Activated T-cell treated with anti-CD3 and anti-CD28 coated beads, Interleukin-2, amount 50 U/mL, for 48 hours (primary cell): ENCODE data around the gene NUP214.
A peak's percentile ranks its signal among the peaks of the same experiment; 100 is the strongest.
"Not testable (repeated sequence)": the region's sequence is repeated elsewhere in the genome, so short reads cannot be mapped to it uniquely, and the experiment has no call there.

Experiments used
- DNase-seq, 2 experiments: peaks; one replicate each; pipeline ENCODE4 v3.0.0-alpha.2; 2020

The NUP214 gene

DNA sequence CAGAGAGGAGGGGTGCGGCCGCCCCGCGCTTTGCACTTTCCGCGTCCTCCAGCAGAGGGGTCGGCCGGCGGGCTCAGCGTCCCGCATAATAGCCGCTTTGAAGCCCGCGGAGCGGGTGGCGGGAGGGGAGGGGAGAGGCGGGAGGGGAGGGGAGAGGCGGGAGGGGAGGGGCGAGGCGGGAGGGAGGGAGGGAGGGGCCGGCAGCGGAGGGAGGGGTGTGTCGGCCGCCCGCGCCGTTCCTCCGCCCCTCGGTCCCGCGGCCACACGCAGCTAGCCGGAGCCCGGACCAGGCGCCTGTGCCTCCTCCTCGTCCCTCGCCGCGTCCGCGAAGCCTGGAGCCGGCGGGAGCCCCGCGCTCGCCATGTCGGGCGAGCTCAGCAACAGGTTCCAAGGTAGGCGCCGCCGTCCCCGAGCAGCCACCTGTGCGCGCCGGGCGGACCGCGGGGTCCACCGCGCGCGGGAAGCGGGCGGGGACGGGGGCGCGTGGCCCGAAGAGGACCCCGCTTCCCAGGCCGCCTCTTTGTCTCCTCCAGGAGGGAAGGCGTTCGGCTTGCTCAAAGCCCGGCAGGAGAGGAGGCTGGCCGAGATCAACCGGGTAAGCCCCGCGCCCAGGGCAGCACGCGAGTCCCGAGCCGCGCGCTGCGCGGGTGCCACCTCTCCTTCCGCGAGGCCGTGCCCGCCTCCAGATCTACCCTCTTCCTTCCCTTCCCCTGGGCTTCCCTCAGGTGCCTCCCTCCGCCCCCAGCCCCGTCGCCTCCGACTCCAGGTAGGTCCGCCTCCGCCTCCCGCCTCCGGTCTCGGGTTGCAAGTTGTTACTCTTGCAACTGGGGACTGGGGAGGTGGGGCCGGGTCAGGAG lies 28.9 kb upstream of the NUP214 start, which contains the start of gene AIF1L:
Gene AIF1L (plus strand): TSS at position 263 of the 857 bp plus-strand sequence. CDS start 99 bp downstream, at position 362.
- DNase-seq, result peak; percentile 42 to 48

DNA sequence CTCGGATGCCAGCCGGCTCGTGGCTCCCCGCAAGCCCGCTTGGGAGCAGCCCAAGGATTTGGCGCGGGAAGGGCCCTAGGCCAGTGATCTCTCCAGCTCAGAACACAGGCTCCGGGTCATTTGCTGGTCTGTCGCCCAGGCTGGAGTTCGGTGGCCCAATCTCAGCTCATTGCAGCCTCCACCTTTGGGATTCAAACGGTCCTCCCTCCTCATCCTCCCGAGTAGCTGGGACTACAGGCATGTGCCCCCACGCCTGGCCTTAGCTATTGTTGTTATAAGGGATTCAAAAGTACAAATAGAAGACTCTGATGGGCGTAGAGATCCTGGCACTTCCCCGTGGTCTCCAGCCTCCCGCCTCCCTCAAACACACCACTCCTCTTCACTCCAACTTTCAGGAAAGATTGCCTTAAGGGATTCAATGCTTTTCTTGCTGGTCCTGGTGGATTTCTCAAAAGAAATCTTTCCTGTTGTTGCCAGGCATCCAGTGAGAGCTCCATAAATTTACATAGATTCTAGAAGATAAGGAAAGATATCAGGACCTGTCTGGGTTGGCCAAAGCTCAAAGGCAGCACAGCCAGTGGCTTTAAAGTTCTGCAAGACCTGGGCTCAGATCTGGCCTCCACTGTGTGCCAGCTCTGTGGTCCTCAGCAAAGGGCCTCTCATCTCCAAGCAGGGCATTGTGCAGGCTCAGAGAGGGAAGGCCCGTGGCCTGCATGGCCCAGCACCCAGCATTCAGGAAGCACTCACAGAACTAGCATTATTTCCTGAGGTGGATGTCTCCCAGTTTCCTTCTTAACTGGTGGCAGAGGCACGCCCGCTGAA lies 28.0 kb upstream of the NUP214 start:
- DNase-seq, result no peak

DNA sequence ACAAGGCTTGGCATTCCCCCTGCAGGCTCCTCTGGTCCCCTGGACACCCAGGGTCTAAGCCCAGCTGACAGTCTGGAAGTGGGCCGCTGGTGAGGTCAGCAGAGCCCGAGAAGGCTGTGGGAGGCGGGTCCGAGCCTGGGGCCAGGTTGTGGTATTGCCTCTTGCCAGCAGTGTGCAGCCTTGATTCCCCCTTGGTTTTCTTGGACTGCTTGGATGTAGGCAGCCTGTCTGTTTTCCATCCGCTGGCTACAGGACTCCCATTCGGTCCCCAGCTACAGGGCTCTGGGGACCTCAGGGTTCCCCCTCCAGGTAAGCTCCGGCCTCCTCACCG lies 27.5 kb upstream of the NUP214 start:
- no peak for DNase-seq

DNA sequence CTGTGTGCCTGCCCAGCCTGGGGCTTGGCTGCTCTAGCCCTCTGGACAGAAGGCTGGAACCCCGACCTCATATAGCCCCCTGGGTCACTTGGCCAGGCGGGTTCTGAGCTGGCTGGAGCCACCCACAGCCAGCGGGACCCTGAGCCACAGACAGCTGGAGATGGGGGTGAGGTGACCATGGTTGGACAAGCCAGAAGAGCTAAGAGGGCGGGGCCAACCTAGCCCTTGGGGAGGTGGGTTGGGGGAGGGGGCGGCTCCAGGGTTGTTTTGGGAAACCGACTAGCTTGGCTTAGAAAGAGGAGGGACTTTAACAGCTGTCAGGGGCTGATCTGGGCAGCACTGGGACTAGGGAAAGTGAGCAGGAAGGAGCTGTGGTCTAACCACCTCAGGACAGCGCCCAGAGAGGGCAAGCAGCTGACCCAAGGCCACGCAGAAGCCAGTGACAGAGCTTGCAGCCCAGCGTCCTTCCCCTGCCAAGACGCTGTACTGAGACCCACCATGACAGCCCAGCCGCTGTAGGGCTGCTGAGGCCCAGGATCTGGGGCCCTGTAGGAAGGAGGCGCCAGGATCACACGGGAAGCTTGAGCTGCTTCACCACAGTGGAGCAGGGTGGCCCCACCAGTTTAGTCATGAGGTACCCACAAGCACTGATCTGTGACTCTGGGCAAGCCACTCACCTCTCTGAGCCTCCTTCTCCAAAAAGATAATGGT lies 26.8 kb upstream of the NUP214 start:
- DNase-seq, result no peak

DNA sequence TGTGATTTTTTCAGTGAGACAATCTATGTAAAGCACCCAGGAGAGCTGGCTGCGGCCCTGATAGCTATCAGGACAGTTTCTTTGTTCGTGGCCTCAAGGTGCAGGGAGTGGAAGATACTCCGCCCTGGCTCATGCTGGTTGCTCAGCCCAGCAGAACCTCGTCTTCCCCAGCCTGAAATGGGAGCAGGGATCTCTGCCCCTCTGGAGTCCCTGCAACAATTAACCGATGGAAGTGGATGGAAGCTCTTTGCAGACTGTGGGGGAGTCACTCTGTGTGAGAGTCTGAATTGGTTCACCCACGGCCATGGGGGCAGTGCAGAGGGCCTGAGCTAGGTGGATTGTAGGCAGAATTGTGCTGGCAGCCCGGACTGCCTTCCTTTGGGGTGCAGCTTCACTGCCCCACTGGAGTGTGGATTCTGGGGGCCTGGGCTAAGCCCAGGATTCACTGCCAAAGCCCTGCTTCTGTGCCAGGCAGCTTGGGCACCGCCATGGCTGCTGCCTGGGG lies 26.2 kb upstream of the NUP214 start:
- DNase-seq, result no peak

DNA sequence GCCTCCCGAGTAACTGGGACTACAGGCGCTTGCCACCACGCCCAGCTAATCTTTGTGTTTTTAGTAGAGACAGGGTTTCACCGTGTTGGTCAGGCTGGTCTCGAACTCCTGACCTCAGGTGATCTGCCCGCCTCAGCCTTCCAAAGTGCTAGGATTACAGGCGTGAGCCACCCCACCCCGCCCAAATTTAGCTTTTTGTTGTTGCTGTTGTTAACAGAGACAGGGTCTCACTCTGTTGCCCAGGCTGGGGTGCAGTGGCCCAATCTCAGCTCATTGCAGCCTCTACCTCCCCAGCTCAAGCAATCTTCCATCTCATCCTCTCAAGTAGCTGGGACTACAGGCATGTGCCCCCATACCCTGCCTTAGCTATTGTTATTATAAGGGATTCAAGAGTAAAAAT lies 25.5 kb upstream of the NUP214 start:
- DNase-seq, result not testable (repeated sequence)

DNA sequence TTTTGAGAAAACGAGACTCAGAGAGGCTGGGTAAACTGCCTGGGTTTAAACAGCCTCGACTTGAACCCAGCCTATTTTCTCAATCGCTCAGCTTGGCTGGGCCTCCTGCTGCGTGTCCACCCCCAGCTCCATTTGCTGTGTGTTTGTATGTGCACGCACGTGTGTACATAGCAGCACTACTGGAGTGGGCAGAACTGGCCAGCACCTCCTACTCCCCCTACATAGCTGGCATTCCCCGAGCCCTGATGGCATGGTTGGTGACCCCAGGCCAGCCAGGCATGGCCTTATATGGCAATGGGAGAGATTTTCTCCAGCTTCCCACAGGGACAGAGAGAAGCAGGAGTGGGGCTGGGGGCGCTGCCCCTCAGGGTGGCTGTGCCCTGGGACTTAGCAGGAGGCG lies 24.9 kb upstream of the NUP214 start:
- DNase-seq, result no peak

DNA sequence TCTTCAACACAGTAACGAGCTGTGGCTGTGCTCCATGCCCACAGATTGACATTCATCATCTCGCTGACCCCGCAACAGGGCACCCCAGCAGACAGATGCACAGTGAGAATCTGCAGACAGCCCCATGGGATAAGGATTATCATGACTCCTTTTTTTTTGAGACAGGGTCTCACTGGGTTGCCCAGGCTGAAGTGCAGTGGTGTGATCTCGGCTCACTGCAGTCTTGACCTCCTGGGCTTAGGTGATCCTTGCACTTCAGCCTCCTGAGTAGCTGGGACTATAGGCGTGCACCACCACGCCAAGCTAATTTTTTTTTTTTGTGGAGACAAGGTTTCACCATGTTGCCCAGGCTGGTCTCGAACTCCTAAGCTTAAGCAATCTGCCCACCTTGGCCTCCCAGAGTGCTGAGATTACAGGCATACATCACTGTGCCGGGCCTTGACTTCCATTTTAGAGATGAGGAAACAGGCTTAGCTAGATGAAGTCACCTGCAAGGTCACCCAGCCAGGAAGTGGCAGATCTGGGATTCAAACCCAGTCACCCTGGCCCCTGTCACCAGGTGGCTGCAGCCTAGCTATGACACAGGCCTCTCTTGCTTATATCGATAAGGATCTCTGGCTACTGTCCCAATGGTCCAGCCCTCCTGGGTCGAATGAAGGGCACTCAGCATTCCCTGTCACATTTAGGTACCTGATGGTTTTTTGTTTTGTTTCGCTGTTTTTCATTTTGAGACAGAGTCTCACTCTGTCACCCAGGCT lies 24.0 kb upstream of the NUP214 start:
- no peak for DNase-seq

DNA sequence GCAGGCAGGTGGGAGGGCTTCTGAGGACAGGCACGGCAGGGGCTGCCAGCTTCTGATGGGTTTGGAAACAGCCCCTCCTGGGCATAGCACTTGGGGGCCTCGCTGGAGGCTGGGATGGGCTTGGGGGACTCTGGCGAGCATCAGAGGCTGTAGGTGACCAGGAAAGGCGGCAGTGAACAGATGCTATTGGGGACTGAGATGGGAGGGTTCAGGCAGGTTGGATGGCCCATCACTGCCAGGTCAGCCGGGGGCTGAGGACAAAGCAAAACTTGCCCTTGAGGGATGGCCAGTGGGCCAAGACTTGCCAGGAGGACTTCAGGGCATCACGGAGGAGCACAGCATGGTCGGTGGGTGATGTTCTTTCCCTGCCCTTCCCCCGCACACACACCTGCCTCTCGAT lies 22.4 kb upstream of the NUP214 start:
- DNase-seq, result no peak

DNA sequence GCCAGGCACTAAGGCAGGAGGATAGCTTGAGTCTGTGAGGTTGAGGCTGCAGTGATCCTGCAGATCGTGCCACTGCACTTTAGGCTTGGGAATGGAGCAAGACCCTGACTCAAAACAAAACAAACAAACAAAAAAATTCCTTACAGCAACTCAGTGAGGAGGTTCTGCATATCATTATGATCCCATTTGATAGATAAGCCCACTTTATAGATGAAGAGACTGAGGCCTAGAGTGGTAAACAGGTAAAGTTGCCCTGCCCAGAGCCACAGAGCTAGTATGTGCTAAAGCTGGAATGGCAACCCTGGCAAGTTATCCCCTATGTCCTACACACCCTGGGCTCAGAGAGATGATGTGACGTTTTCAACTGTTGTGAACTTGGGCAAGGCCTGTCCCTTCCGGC lies 21.9 kb upstream of the NUP214 start:
- DNase-seq, result no peak

DNA sequence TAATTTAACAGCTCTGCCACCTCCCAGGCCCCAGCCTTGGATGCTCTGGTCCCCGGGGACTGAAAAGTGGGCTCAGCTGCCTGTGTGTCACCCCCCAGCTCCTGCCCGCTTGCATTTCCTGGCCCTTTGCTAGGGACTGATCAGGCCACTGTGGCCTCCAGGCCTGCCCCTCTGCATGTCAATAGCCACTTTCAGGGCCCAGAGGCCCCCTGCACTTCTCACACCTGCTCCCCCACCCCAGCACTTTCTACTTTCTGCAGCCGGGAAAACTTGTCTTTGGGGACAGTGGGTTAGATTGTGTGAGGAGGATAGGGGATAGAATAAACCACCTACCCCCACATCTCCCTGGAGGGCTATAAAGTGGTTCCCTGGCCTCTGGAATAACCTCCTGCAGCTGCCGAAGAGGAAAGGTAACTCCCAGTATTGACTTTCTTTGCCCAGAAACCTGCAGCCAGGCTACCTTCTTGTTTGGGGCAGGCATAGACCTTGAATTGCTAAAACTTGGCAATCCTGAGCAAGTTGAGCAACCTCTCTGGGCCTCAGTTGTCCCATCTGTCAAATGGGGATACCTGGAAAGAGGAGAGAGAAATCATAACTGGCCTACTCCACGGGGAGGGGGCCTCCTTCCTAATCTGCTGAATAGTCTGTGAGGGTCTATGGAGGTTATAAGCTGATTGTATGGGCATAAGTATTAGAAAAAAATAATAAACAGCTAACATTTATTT lies 21.2 kb upstream of the NUP214 start:
- DNase-seq, result no peak

DNA sequence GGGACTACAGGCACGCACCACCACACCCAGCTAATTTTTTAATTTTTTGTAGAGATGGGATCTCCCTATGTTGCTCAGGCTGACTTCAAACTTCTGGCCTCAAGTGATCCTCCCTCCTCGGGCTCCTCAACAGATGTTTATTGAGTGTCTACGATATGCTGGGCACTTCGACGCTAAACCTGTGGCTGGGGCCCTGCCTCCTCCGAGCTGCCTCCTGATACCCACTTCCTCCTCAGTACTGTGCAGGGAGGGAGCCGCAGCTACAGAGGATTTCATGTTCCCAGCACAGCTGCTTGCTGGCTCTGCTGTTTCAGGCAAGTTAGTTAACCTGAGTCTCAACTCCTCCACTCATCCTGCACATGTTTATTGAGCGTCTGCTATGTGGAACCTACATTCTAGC lies 19.4 kb upstream of the NUP214 start:
- DNase-seq, result no peak

DNA sequence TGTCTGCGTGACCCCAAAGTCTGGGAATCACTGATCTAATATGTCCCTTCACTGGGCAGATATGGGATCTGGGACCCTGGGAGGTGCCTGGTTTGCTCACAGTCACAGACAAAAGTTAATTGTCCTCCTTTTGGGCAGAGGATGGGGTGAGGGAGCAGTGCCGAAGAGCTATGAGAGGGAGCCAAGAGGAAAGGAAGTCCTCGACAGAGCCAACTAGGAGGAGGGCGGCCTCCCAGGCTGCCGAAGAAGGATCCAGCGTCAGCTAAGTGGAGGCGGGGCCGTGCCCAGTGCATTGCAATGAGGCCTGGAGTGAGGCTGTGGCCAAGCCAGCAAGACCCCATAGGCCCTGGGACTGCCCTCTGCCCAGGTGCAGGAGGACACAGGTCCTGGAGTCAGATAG lies 17.6 kb upstream of the NUP214 start:
- DNase-seq, result no peak

DNA sequence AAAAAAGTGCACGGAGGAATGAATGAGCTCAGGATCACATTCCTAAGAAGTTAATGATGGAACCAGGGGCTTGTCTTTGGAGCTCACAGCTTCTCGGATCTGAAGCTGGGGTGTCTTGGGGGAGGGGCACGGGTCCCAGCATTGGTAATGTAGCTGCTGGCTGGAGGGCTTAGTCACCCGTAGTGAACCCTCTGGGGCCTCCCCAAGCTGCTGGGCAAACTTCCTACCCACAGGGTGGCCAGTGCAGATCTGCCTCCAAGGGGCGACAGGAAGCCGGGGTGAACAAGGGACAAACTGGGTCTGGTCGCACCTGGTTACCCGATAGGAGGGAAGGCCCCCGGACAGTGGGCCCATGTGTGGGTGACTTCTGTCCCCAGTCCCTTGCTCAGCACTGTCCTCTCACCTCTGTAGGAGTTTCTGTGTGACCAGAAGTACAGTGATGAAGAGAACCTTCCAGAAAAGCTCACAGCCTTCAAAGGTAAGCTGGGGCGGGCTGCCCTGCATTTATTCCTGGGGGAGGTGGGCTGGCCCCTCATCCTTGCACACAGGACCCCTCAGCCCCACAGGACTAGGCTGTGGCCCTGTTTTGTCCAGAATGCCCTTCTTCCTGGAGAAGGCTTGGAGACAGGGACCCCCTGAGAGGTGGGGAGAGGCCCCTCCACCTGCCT lies 14.1 kb upstream of the NUP214 start:
- no peak for DNase-seq

DNA sequence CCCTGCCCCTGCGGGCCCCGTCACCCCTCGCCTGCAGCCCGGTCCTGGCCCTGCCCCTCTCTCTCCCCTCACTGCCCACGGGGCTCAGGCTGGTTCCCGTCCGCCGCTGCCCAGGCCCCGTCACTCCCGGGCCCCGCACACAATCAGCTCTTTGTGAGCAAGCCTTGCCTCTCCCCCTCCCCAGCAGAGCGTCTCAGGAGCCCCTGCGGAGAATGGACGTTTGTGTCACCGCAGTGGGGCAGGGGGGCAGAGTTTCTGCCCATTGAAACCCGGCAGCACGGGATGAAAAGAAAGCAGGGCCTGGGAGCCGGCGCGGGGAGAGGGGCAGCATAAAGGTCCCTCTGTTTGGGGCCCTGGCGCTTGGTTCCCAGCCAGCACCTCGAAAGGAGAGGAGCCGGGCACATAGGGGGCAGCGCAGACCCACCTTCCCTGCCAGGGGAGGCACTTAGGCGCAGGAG lies 13.5 kb upstream of the NUP214 start:
- DNase-seq, result no peak

DNA sequence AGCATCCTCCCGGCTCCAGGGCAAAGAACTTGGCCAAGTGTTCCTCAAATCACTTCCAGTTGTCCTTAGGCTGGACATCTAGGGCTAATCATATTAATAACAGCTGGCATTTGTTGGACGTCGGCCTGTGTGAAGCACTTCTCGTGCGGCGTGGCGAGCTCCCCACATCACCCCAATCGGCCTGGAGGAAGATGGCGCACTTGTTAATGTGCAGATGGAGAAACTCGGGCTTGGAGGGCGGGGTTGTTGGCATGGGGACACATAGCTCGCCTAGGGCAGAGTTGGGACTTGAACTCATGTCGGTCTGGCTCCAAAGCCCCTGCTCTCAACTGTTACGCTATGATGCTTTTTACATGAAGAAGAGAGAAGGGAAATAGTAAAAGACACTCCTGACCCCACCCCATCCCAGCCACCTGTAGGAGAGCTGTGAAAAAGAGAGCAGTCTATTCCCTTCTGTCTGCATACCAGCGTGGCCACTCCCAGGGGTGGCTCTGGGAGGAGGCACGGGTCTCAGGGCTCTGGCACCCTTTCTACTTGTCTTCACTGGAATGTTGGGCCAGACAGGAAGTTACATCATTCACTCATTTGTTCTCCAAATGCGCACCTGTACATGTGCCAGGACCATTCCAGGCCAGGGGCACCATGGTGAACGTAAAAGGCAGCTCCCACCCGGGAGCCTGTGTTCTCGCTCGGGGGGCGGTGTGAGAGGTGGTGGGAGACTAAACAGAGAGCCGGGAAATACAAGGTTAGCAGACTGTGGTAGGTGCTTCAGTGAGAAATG lies 12.8 kb upstream of the NUP214 start:
- DNase-seq, result no peak

DNA sequence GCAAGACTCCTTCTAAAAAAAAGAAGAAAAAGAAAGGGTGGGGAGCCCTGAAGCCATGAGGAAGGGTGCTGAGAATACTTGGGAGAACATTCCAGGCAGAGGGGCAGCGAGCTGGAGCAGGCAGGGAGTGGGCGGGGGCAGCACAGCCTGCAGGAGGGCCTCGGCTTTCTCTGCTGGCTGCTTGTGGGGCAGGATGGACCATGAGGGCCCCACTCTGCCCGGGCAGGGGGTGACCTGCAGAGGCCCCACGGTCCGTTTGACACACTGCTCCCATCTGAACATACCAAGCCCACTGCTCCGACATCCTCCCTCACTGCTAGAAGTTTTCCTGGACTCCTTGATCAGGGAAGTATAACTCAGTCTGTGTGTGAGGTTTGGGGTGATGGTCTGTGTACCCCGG lies 11.7 kb upstream of the NUP214 start:
- DNase-seq, result no peak

DNA sequence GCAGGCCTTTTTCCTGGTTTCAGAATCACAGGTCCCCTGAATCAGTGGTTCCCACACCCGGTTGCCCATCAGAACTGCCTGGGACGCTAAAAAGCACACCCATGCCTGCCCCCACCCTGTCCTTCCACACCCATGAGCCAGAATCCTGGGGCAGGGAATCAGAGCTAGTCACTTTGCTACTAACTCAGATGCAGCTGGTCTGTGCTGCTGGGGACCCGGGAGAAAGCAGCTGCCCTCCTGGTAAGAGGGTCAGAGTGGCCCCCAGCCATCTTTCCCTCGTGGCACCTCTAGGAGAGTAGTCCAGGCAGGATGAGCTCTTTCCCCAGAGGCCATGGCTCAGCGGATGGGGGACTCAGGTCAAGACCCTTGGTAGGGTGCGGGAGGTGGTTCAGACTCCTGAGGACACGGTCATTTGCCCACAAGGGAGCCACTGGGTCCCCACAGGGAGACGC lies 11.3 kb upstream of the NUP214 start:
- no peak for DNase-seq

DNA sequence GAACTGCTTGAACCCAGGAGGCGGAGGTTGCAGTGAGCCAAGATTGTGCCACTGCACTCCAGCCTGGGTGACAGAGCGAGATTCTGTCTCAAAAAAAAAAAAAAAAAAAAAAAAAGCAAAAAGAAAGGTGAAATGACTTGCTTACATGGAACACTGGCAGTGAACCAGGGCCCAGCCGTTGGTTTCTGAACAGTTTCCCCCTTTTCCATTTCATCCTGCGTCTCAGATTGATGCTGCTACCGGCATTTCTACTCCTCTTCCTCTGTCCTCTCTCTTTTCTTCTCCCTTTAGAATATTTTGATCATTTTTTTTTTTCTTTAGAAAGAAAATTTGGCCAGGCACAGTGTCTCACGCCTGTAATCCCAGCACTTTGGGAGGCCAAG lies 10.0 kb upstream of the NUP214 start:
- DNase-seq, result not testable (repeated sequence)
